Thymus (tissue), 14 donors: Measurements from ENCODE around the gene PLIN4. TPM values are rescaled to one million over a fixed set of nuclear protein-coding genes. Genes with fewer than 3 reads are reported as not detected.
"Not testable (repeated sequence)": the region's sequence is repeated elsewhere in the genome, so short reads cannot be mapped to it uniquely, and the experiment has no call there.

Source experiments
- DNase-seq, 9 donors: peaks; one replicate each; pipeline ENCODE4 v3.0.0-alpha.2; 2013; ENCODE audit warnings: low spot score in 9 of 9, low read depth in 6 of 9, missing footprints in 1 of 9
- H3K27ac ChIP-seq, 2 donors: one replicate each; pipeline ENCODE4 v1.5.1; 2013; ENCODE audit warnings: control low read depth in 1 of 2, low read depth in 1 of 2, low read length in 1 of 2, mild to moderate bottlenecking in 1 of 2, moderate library complexity in 1 of 2
- H3K27me3 ChIP-seq, 2 donors: one replicate each; pipeline ENCODE4 v1.5.1; 2013; ENCODE audit warnings: low read length in 1 of 2; ENCODE audit not compliant: control insufficient read depth in 2 of 2, insufficient read depth in 1 of 2
- H3K36me3 ChIP-seq, 2 donors: one replicate each; pipeline ENCODE4 v1.5.1; 2013; ENCODE audit warnings: low read length in 1 of 2, mild to moderate bottlenecking in 1 of 2, moderate library complexity in 1 of 2; ENCODE audit not compliant: control insufficient read depth in 2 of 2, insufficient read depth in 2 of 2
- H3K4me1 ChIP-seq, 2 donors: one replicate each; pipeline ENCODE4 v1.5.1; 2013; ENCODE audit warnings: low read length in 2 of 2; ENCODE audit not compliant: control insufficient read depth in 2 of 2, insufficient read depth in 2 of 2
- H3K4me3 ChIP-seq, 2 donors: one replicate each; pipeline ENCODE4 v1.5.1; 2013; ENCODE audit warnings: low read length in 2 of 2, control low read depth in 1 of 2, mild to moderate bottlenecking in 1 of 2
- H3K9me3 ChIP-seq, 2 donors: one replicate each; pipeline ENCODE4 v1.5.1; 2013; ENCODE audit warnings: low read length in 1 of 2, mild to moderate bottlenecking in 1 of 2; ENCODE audit not compliant: control insufficient read depth in 2 of 2, insufficient read depth in 1 of 2
- WGBS: extraction: QIAGEN DNeasy Blood & Tissue Kit; methylation state at CpG from one replicate; pipeline ENCODE4 v1.1.7; 2013; 5-methylcytosine and 5-hydroxymethylcytosine counted together
- long read RNA-seq, 10 donors: transcript quantifications; one replicate each; lab custom pipeline, GENCODE V29; 2026
- polyA plus RNA-seq: library from polyadenylated mRNA; stranded (reverse); fragments of 200-250 nt; gene quantifications from one replicate; pipeline ENCODE4 v1.2.3, GENCODE V29; 2013
- total RNA-seq: library from RNA; stranded (reverse); fragments of 120-200 nt; gene quantifications from one replicate; pipeline ENCODE4 v1.2.4, GENCODE V29; 2013
- donor health status: healthy.

The PLIN4 gene, protein sequence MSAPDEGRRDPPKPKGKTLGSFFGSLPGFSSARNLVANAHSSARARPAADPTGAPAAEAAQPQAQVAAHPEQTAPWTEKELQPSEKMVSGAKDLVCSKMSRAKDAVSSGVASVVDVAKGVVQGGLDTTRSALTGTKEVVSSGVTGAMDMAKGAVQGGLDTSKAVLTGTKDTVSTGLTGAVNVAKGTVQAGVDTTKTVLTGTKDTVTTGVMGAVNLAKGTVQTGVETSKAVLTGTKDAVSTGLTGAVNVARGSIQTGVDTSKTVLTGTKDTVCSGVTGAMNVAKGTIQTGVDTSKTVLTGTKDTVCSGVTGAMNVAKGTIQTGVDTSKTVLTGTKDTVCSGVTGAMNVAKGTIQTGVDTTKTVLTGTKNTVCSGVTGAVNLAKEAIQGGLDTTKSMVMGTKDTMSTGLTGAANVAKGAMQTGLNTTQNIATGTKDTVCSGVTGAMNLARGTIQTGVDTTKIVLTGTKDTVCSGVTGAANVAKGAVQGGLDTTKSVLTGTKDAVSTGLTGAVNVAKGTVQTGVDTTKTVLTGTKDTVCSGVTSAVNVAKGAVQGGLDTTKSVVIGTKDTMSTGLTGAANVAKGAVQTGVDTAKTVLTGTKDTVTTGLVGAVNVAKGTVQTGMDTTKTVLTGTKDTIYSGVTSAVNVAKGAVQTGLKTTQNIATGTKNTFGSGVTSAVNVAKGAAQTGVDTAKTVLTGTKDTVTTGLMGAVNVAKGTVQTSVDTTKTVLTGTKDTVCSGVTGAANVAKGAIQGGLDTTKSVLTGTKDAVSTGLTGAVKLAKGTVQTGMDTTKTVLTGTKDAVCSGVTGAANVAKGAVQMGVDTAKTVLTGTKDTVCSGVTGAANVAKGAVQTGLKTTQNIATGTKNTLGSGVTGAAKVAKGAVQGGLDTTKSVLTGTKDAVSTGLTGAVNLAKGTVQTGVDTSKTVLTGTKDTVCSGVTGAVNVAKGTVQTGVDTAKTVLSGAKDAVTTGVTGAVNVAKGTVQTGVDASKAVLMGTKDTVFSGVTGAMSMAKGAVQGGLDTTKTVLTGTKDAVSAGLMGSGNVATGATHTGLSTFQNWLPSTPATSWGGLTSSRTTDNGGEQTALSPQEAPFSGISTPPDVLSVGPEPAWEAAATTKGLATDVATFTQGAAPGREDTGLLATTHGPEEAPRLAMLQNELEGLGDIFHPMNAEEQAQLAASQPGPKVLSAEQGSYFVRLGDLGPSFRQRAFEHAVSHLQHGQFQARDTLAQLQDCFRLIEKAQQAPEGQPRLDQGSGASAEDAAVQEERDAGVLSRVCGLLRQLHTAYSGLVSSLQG (N-terminal part only)
- total RNA-seq, result 0.19 TPM
- 2.3 TPM for polyA plus RNA-seq
- long read RNA-seq, donor 1, result 0 reads
- long read RNA-seq, donor 2, result 0 reads
- long read RNA-seq, donor 3, result 0 reads
- long read RNA-seq, donor 4, result 0 reads
- long read RNA-seq, donor 5, partial matches to known transcripts, result 43 of 69 reads
- long read RNA-seq, donor 5, other reads (novel, unspliced or antisense), result 26 of 69 reads
- long read RNA-seq, donor 6, result 0 reads
- long read RNA-seq, donor 7, result 0 reads
- long read RNA-seq, donor 8, result 0 reads
- long read RNA-seq, donor 9, result 0 reads
- long read RNA-seq, donor 10, result 0 reads

DNA sequence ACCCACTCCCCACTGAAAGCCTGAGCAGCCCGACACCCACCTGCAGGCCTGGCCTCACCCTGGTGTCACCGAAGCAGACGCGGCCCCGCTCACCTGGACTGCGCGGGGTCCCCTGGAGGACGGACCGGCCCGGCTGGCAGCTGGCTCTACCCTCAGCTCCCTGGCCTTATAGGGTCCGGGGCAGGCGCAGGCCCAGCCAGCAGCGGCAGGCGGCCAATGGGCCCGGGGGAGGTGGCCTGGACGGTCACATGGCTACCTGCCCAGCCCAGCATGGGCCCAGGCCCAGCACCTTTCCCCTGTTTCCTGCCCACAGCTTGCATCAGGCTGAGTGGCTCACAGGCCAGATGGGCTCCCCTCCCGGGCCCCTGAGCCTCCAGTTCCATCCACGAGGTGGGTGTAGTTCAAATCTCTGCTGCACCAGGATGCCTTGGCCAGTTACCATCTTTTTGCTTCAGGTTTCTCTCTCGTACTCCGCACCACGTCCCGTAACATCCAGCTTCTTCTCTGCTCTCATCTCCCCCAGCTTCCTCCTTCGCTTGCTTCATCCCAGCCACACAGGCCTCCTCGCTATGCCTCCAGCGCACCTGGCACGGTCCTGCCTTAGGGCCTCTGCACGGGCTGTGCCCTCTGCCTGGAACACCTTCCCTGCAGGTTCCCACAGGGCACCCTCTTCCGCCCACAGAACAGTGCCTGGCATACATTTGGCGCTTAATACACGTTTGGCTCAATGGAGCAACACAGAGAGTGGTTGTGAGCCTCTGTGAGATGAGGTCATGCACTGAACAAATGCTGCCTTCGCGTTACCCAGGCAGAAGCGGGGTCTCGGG is at the start of gene PLIN4:
TSS of gene PLIN4 (minus strand) at position 142 of the 827 bp plus-strand sequence. CDS start 214 bp downstream, outside the sequence.
- no peaks in the 10 kb centered on the region for H3K36me3 ChIP-seq
- H3K9me3 ChIP-seq, result peaks cover 0 to 16% of the 10 kb centered on the region in 2 donors
- H3K4me1 ChIP-seq, result no peaks in the 10 kb centered on the region
- H3K4me3 ChIP-seq, result no peak within 1 kb of the TSS
- no peak within 1 kb of the TSS for H3K27ac ChIP-seq
- DNase-seq, result no peak
- 88% methylated on average over 34 of the region's 34 CpGs for WGBS
- no peaks in the 10 kb centered on the region for H3K27me3 ChIP-seq

DNA sequence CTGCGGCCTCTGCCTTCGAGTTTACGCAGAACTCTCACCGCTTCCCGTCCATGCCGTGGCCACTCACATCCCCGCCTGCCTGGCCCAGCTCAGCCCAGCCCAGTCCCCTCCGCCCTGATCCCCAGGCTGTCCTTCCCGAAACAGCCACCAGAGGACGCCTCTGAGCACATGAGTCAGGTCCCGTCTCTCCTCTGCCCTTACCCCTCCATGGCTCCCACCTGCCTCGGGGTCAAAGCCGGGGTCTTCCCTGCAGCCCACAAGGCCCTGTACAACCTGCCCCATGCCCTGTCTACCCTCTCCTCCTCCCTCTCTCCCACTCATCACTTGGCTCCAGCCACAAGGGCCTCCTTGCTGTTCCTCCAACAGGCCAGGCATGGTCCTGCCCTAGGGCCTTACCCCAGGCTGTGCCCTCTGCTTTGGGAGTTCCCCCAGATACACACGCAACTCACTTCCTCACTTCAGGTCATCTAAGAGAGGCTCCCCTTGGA is 49.3 kb upstream of the PLIN4 start:
- Histone ChIP-seq H3K27ac (no peak overlapping the region), H3K36me3 (no peaks in the 10 kb centered on the region), H3K4me3 (no peak overlapping the region), H3K27me3 (no peaks in the 10 kb centered on the region), H3K9me3 (no peaks in the 10 kb centered on the region), H3K4me1 (peaks cover 0 to 5% of the 10 kb centered on the region in 2 donors)
- DNase-seq, result peak in 2 of 9 donors; percentile 38 to 41
- WGBS, result 78% methylated on average over 14 of the region's 14 CpGs

DNA sequence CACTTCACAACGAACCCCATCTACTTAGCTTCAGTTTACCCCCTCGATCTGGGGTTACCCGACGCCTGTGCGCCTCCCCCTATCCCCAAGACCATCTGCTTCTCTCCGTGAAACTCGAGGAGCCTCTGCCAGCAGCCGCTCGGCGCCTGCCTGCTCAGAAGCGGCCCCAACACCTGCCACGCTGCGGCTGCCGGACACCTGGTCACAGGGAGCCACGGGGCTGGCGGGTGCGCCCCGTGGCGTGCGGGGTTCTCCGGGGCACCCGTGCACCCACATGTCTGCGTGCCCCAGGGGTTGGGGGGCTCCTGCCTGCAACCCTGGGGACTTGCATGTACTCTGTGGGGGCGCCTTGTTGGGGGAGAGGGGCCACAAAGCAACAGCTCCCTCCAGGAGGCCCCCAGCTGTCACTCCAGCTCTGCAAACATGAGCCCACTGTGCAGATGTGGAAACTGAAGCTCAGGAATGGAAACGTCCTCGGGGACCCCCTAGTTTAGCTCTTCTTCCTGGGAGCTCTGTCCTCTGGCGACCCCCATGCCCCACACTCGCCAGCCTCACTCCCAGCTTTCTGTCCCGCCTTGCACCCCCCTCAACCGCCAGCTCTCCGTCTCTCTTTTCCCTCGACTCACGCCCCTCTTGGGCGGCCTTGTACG is 48.2 kb upstream of the PLIN4 start:
- WGBS, result 90% methylated on average over 35 of the region's 35 CpGs
- H3K4me1 ChIP-seq, result peaks cover 0 to 5% of the 10 kb centered on the region in 2 donors
- no peaks in the 10 kb centered on the region for H3K36me3 ChIP-seq
- H3K9me3 ChIP-seq, result no peaks in the 10 kb centered on the region
- no peak for DNase-seq
- no peaks in the 10 kb centered on the region for H3K27me3 ChIP-seq
- H3K4me3 ChIP-seq, result no peak overlapping the region
- H3K27ac ChIP-seq, result no peak overlapping the region

DNA sequence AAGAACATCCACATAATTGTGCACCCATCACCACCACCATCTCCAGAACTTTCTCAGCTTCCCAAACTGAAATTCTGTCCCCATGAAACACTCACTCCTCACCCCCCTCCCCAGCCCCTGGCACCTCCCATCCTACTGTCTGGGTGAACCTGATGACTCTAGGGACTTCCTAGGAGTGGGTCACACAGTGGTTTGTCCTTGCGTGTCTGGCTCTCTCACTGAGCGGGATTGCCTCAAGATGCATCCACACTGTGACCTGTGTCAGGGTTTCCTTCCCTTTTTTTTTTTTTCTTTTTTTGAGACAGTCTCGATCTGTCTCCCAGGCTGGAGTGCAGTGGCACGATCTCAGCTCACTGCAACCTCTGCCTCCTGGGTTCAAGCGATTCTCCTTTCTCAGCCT is 45.3 kb upstream of the PLIN4 start:
- 26% methylated on average over 5 of the region's 5 CpGs for WGBS
- not testable (repeated sequence) for H3K27ac ChIP-seq, H3K27me3 ChIP-seq, H3K9me3 ChIP-seq, DNase-seq, H3K4me3 ChIP-seq, H3K4me1 ChIP-seq, H3K36me3 ChIP-seq

DNA sequence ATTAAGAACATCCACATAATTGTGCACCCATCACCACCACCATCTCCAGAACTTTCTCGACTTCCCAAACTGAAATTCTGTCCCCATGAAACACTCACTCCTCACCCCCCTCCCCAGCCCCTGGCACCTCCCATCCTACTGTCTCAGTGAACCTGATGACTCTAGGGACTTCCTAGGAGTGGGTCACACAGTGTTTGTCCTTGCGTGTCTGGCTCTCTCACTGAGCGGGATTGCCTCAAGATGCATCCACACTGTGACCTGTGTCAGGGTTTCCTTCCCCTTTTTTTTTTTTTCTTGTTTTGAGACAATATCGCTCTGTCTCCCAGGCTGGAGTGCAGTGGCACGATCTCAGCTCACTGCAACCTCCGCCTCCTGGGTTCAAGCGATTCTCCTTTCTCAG is 43.8 kb upstream of the PLIN4 start:
- H3K9me3 ChIP-seq, H3K27ac ChIP-seq, H3K27me3 ChIP-seq, H3K36me3 ChIP-seq, H3K4me3 ChIP-seq, H3K4me1 ChIP-seq, DNase-seq: not testable (repeated sequence)
- WGBS, result 39% methylated on average over 7 of the region's 7 CpGs

DNA sequence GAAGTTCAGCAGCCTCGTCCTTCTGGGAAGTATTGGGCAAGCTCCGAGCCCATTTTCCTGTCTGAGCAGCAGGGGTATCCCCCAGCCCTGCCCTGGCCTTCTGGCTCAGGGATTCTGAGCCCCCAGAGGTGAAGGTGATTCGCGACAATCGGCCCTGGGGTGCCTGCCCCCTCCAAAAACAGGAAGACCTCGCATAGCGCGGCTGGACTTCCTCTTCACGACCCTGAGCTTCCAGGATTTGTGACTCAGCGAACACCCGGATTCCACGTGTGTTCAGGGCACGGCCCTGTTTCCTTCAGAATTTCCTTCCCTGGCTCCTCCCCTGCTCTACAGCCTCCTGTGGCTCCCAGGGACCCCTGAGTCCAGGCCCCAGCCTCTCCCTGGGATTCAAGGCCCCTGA is 41.3 kb upstream of the PLIN4 start, which contains the start of gene SEMA6B:
TSS of gene SEMA6B (minus strand) at position 116 of the 400 bp plus-strand sequence. CDS start 1,227 bp downstream, outside the sequence.
- WGBS, result 42% methylated on average over 13 of the region's 13 CpGs
- no peaks in the 10 kb centered on the region for H3K4me1 ChIP-seq
- no peaks in the 10 kb centered on the region for H3K27me3 ChIP-seq
- H3K36me3 ChIP-seq, result no peaks in the 10 kb centered on the region
- H3K9me3 ChIP-seq, result no peaks in the 10 kb centered on the region
- H3K4me3 ChIP-seq, result no peak within 1 kb of the TSS
- no peak within 1 kb of the TSS for H3K27ac ChIP-seq
- no peak for DNase-seq

DNA sequence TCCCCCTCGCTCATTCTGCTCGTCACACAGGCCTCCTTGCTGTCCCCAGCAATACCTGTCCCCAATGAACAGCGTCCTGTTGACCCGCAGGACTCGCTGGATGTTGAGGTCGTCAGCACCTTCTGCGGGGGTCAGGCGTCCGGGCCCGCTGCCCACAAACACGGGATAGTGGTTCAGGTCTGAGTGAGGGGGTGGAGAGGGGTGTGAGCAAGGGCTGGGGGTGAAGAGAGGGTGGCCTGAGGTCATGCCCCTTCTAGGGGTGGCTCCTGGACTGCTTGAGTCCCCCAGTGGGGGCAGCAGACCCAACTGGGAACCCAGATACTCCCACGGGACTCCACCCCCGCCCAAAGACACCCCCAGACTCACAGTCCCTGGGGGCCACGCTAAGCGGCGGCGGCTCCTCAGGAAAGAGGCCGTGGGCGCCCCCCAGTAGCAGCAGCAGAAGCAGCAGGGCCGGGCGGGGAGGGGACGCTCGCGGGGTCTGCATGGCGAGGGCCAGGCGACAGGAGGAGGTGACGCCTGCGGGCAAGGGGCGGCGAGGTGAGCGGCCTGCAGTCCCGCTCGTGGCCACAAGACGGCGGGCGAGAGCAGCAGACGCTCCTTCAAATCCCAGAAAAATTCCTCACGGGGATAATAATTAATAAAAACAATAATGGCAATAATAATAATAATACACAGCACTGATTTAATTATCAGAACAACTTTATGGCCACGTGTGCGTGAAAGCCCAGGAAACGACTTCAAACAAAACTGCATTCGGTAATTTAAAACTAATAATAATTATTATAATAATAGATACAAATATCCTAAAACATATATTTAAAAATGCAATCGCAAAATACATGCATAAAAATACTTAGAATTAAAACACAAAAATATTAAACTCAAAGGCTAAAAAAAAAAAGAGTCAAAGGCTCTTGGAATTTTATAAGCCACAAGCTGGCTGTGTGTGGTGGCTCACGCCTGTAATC is 40.0 kb upstream of the PLIN4 start:
- Histone ChIP-seq H3K27ac (no peak overlapping the region), H3K27me3 (no peaks in the 10 kb centered on the region), H3K36me3 (no peaks in the 10 kb centered on the region), H3K4me3 (no peak overlapping the region), H3K9me3 (no peaks in the 10 kb centered on the region), H3K4me1 (no peaks in the 10 kb centered on the region)
- peak in 1 of 9 donors; percentile 27 for DNase-seq
- 39% methylated on average over 44 of the region's 44 CpGs for WGBS
